Activated CD8-positive, alpha-beta memory T cell treated with anti-CD3 and anti-CD28 coated beads, Interleukin-2, amount 50 U/mL, for 24 hours (primary cell): ENCODE data around the gene GNA12.
"Not testable (repeated sequence)": the region's sequence is repeated elsewhere in the genome, so short reads cannot be mapped to it uniquely, and the experiment has no call there.

Source experiments
- DNase-seq: peaks from one replicate; pipeline ENCODE4 v3.0.0-alpha.2; 2020; ENCODE audit errors: extremely low read depth

GNA12 gene

DNA sequence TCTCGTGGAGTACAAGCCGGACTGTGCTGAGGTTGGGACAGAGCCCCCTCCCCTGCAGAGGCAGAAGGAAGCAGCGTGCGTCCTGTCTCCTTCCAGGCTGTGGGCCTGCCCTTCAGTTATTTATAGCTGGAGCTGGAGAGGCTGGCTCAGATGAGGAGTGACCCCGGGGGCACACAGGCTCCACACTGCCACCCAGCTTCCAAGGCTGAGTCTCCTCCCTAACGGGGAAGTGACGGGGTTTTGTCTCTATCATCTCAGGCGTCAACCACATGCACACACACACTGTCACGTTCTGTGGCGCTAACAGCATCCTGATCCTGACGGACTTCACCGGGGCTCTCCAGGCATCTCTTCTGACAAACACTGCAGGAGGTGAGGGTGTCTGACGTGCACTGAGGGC, 130.7 kb downstream of the GNA12 start:
- DNase-seq, result no peak

DNA sequence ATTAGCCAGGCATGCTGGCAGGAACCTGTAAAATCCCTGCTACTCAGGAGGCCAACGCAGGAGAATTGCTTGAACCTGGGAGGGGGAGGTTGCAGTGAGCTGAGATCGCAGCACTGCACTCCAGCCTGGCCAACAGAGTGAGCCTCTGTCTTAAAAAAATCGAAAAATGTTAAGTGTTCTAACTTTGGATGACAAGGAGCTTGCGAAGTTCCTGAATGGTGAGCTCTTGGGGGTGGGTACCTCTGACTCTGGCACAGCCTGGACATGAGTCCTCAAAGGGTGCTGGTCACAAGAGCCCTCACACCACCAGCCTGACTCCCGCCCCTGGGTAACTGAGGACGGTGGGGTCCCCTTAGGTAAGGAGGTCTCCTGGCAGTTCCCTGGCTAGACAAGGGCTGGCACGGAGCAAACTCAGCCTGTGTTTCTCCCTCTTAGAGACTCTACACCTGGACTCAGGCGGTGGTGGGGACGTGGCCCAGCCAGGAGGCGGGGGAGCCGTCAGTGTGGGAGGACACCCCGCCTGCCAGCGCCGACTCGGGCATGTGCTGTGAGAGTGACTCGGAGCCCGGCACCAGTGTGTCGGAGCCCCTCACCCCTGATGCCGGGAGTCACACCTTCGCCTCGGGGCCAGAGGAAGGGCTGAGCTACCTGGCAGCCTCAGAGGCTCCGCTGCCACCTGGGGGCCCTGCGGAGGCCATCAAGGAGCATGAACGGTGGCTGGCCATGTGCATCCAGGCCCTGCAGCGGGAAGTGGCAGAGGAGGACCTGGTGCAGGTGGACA, 132.0 kb downstream of the GNA12 start:
- DNase-seq, result no peak

DNA sequence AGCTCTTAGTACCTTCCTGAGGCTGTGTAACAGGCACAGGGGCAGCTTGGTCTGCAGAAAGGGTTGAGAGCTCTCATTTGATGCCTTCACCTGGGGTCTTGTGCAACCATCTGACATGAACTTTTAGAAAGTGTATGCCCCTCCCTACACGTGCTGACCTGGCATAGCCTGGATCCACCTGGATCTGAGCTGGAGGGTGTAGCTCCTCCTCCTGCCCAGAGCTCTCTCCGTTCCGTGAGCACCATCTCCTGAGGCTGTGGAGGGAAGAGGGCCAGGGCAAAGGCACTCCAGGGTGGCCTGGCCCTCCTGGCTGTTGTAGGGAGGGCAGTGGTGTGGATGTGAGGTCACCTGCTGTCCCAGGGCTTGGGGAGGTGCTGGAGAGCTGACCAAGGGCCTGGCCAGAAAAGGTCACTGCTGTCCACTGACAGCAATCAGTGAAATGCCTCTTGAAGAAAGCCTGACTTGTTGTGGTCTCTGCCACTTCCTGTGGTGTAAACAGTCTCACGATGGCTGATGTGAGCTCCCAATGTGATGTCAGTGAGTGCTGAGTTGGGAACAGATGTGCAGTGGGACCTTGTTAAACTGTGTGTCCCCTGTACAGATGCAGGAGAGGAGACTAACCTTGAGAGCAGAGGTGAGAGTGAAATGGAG, 133.1 kb downstream of the GNA12 start:
- DNase-seq, result no peak

DNA sequence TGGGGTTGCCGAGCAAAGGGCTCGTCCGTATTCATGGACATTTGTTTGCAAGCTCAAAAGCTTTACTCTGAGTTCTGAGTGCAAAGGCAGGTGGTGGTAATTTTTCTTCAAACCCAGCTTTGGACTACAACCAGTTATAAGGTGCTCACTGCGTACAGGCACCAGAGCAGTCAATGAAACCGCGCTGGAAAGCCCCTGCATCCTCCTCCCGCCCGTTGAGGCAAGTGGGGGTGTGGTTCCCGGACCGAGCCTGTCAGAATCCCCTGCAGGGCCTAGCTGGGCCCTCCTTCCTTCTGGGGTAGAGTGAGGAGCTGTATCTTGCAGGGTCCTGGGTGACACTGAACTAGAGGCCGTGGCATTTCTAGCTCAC, 133.8 kb downstream of the GNA12 start:
- DNase-seq, result no peak

DNA sequence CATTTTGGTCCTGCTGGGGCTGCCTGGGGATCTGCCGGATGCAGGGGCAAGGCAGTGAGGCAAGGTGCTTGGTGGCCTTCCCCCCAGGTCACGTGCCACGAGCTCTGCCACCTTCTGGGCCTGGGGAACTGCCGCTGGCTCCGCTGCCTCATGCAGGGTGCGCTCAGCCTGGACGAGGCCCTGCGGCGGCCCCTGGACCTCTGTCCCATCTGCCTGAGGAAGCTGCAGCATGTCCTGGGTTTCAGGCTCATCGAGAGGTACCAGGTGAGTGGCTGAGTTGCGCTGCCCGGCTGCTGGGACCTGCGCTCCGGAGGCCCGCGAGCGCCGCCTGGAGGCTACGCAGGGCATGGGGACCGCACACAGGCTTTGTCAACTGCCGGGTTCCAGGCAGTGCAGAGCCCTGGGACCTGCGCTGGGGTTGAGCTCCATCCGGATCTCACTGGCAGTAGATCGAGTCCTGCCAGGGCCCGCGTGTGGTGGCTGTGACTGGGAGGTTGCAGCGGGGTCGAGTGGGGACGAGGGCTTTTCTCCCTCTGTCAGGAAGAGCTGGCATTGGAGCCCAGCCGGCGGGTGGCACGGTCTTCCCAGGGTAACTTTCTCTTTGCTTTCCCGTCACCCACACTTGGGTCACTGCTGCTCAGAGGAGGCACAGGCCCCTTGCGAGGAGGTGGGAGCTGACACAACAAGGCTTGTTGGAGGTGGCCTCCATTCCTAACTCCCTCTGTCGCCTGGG, 134.4 kb downstream of the GNA12 start:
- DNase-seq, result no peak

DNA sequence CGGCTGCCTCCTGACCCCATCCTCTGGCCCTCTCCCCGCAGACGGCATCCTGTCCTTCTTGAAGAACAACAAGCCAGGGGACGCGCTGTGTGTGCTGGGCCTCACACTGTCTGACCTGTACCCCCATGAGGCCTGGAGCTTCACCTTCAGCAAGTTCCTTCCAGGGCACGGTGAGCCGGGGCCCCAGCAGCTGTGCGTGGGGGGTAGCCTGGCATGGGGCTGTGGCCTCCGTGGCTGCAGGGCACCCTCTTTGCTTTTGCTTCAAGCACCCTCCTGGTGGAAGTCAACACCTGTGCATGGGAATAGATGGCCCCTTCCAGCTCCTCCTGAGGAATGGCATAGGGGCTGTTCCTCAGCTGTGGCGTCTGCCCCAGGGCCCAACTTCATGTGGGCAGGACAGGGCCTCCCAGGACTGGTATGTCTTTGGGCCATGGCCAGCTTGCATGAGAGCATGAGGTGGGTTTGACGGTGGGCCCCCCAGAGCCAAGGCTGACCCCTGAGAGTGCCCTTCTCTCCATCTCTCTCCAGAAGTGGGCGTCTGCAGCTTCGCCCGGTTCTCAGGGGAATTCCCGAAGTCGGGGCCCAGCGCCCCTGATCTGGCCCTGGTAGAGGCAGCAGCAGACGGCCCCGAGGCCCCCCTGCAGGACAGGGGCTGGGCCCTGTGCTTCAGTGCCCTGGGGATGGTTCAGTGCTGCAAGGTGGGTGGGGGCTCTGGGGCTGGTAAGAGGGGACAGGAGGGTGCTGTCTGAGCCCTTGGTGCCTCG, 135.4 kb downstream of the GNA12 start:
- no peak for DNase-seq

DNA sequence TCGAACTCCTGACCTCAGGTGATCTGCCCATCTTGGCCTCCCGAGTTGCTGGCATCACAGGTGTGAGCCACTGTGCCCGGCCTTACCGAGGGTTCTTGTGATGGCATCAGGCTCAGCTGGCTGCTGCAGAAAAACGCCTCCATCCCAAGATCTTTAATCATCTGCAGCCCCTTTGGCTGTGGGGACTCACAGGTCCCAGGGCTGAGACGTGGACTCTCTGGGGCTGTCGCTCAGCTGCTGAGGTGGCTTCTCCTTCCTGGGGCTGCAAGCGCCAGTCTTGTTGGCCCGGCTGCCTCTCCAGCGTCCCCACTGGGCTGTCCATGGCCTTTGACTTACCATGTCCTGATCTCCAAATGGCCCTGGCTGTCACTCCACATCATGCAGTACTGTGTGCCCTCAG, 136.1 kb downstream of the GNA12 start:
- no peak for DNase-seq

DNA sequence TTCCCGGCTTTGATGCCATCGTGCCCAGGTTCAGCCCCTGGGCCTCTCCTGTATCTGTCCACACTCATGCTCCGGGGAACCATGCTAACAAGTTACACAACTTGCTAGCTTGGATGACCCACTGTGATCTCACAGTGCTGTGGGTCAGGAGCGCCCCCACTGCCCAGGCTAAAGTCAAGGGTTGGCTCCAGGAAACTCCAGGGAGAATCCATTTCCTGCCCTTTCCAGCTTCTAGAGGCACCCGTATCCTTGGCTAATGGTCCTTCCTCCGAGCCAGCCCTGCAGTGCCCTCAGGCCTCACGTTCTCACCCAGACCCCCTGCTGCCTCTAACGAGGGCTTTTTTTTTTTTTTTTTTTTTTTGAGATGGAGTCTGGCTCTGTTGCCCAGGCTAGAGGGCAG, 136.6 kb downstream of the GNA12 start:
- no peak for DNase-seq

DNA sequence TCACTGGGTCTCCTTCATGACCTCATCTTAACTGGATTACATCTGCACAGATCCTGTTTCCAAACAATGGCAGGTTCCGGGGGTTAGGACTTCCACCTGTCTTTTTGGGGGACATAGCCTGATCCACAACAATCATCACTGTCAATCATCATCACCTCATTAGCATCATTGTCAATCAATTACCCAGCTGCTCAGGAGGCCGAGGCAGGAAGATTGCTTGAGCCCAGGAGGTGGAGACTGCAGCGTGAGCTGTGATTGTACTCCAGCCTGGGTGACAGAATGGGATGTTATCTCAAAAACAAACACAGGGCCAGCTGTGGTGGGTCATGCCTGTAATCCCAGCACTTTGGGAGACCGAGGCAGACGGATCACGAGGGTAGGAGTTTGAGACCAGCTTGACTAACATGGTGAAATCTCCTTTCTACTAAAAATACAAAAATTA, 137.4 kb downstream of the GNA12 start:
- no peak for DNase-seq

DNA sequence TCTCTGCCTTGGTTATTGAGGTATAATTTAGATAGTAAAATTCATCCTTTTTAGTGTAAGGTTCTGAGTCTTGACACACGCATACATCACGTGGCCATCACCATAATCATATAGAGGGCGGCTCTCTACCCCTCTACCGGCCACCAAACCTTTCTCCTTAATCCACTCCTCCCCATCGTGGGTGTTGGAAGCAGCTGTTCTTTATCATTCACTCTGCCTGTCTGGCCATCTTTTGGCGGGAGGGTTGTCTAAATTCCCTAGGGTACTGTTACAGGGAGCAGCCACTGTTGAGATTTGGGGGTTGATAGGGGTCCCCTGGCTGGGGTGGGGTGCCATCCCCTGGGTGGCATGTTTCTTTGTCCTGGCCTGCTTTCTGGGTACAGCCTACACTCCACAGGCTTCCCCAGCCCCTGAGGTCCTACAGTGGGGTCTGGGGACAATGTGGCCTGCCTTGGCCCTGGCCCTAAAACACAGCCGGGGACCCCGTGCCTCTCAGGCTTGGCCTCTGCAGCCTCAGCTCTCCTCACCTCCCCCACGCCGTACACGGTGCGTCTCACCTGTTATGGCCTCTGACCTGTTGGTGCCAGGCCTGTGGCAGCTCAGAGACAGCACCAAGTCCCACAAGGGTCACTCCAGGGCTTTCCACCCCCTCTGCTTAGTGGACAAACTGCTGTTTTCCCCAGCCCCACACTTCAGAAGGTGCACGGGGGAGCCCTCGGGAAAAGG, 138.6 kb downstream of the GNA12 start:
- no peak for DNase-seq

DNA sequence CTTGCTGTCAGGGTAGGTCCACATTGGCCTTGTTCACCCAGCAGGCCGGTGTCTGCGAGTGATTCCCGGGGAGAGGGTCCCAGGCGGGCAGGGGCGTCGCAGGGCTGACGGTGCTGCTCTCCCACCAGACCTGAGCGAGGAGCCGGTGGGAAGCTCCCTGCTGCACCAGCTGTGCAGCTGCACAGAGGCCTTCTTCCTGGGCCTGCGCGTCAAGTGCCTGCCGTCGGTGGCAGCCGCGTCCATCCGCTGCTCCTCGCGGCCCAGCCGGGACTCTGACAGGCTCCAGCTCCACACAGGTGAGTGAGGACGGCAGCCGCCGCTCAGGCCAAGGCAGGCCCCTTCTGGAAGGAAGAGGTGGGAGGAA, 141.5 kb downstream of the GNA12 start:
- DNase-seq, result no peak

DNA sequence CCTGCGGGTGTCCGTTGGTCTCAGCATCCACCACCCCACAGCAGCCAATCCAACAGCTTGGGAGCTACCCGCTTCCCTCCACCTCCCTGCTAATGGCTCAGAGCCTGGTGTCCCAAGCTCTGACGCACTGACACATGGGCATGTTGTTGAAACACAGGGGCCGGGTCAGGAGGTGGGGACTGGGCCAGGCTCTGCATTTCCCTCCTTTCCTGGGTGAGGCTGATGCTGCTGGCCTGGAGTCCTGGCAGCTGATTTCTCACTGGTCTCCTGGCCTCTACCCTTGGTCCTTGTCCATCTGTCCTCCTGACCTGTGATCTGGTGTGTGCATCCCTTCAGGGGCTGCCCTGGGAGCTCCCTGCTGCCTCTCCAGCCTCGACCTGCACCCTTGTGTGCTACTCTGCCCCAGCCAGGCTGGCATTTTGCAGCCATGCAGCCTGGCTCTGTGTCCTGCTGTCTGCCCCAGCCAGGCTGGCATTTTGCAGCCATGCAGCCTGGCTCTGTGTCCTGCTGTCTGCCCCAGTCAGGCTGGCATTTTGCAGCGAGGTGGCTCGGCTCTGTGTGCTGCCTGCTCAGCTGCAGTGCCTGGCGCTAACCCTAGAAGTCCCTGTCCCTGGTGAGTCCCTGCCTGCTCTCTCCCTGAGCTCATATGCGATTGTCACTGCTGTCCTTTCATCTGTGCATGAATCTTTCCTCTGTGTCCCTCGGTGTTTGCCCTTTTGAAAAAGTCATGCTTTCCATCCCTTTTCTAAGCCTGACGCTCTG, 142.1 kb downstream of the GNA12 start:
- no peak for DNase-seq

DNA sequence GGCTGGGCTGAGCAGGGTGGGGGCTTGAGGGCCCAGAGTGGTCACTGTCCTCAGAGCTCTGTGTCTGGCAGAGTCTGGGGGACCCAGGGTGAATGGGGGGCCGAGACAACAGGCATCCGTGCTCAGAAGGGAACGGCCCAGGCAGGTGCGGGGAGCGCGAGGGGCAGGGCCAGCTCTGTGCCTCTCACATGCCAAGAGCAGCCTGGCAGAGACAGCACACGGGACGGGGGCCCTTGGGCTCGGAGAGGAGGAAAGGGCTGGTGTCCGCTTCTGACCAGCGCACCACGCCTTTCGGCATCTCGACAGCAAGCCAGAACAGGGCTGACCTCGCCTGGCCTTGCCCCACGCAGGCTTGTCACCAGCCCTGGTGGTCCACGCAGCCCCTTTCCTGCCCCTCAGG, 142.7 kb downstream of the GNA12 start:
- DNase-seq, result no peak

DNA sequence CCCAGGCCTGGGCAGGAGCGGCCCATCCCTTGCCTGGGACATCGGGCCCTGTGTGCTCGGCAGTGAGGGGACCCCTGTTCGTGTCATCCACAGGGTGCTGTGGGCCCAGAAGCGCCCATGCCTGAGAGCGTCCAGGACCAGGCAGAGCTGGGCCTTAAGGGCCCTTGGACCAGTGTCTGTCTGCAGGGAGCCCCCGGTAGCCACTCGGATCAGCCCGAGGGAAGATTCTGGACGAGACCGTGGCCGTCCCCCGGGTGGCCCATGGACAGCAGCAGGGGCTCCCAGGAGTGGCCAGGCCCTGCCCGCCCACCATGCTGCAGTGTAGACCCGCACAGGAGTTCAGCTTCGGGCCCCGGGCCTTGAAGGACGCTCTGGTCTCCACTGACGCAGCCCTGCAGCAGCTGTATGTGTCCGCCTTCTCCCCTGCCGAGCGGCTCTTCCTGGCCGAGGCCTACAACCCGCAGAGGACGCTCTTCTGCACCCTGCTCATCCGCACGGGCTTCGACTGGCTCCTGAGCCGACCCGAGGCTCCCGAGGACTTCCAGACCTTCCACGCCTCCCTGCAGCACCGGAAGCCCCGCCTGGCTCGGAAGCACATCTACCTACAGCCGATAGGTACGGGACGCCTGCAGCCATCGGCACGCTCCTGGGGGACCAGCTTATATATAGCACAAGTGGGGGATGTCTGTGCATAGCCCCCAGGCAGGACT, 143.8 kb downstream of the GNA12 start:
- no peak for DNase-seq

DNA sequence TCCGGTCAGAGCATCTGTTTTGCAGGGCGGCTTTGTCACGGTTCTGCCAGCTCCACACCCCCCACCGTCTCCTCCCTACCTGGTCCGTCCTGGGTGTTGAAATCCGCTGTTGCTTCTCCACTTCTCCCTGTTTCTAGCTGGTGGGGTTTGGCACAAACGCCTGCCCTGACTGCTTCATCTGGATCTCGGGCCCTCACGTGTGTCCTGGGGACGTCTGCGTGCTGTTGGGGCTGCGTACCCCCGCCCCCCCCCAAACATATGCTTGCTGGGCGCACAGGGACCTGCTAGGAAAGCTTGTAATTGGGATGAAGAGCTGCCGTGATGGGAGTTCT, 144.9 kb downstream of the GNA12 start:
- no peak for DNase-seq

DNA sequence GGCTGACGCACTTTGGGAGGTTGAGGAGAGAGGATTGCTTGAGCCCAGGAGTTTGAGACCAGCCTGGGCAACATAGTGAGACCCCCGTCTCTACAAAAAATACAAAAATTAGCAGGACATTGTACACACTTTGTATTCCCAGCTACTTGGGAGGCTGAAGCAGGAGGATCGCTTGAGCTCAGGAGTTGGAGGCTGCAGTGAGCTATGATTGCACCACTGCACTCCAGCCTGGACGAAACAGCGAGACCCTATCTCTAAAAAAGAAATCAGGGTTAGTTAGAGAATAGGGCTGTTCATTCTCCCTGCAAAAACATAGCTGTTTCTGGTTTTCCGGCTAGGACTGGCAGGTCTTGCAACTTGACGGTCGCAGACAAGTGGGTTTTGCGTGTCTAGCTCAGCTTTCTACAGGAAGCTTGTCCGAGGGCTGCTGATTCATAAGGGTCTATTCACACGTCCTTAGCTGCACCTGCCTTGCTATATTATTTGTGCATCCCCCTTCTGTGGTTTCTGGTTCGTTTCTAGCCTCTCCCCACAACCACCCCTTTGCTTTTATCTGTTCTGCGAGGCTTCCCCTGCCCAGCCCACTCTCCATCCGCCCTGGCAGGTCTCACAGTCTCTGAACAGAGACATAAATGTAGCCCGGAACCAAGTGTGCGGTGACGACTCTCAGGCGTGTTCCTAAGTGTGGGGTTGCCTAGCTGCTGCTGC, 145.4 kb downstream of the GNA12 start:
- DNase-seq, result no peak

DNA sequence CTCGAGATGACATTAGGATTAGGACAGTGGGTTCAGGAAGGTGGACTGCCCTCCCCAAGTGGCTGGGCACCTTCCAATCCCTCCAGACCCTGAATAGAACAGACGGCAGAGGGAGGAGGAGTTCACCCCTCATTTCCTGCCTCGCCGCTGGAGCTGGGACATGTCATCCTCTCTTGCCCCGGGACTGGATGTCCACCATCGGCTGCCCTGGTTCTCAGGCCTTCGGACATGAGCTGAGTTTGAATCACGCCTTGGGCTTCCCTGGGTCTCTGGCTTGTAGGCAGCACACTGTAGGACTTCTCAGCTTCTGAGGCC, 150.0 kb downstream of the GNA12 start:
- not testable (repeated sequence) for DNase-seq

DNA sequence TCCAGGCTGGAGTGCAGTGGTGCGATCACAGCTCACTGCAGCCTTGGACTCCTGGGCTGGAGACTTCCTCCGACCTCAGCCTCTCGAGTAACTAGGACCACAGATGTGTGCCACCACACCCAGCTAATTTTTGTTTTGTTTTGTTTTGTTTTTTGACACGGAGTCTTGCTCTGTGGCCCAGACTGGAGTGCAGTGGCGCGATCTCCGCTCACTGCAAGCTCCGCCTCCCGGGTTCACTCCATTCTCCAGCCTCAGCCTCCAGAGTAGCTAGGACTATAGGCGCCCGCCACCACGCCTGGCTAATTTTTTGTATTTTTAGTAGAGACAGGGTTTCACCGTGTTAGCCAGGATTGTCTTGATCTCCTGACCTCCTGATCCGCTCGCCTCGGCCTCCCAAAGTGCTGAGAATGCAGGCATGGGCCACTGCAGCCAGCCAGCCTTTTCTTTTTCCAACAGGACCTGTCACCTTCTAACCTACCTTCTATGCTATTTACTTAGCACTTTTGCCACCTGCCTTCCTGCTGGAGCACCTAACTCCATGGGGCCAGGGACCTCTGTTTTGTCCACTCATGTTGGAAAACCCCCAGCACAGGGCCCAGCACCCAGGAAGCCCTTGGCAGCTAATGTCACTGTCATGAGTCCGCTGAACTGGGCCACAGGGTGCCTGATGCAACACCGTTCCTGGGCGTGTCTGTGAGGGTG, 150.5 kb downstream of the GNA12 start:
- DNase-seq, result not testable (repeated sequence)

DNA sequence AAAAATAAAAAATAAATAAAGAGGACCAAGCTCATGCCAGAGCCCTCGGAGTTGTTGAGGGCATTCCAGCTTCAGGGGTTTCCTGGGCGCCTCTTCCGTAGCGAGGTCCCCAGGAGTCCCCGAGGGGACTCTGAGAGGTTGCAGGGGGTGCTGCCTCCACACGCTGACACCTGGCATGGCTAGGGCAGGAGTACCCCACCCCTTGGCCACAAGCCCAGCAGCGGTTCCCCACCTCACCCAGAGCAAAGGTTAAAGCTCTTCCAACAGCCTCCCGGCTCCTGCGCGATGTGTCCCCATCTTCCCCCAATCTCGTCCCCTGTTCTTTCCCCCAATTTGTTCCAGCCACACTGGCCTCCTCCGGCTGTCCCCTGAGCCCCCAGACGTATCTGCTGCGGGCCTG, 151.6 kb downstream of the GNA12 start:
- no peak for DNase-seq
